ENCODE measurements around the gene VARS1.

GRCh38 chr6:31764198-31764597 lies 31.4 kb downstream of the VARS1 start:
- TF ChIP-seq CTCF (IDR thresholded peaks at IDR 0.05) (no peak), POLR2AphosphoS5 (IDR thresholded peaks at IDR 0.05) (no peak), POLR2A (IDR thresholded peaks at IDR 0.05) (no peak)

All from prostate gland (tissue), 2 donors.